ENCODE results near the gene EIF3L. TPM values are rescaled to one million over a fixed set of nuclear protein-coding genes. Genes with fewer than 3 reads are reported as not detected.

EIF3L gene
- total RNA-seq, 1 experiment from 2014 or later = 219 TPM

GRCh38 chr22:37850801-37851200, 1.6 kb downstream of the EIF3L start:
- no peak for DNase-seq (ENCODE audit: low spot score)

GRCh38 chr22:37852418-37852817, 3.2 kb downstream of the EIF3L start:
- no peak for DNase-seq (ENCODE audit: low spot score)

GRCh38 chr22:37854946-37855345, 5.7 kb downstream of the EIF3L start:
- no peak for DNase-seq (ENCODE audit: low spot score)

- no peak for DNase-seq (ENCODE audit: low spot score)
Measured at GRCh38 chr22:37855462-37855861, 6.2 kb downstream of the EIF3L start.

GRCh38 chr22:37860796-37861421, 11.7 kb downstream of the EIF3L start:
- DNase-seq (ENCODE audit: low spot score) = no peak

- no peak for DNase-seq (ENCODE audit: low spot score)
Measured at GRCh38 chr22:37862570-37863325, 13.5 kb downstream of the EIF3L start.

GRCh38 chr22:37865510-37865909, 16.3 kb downstream of the EIF3L start:
- DNase-seq (ENCODE audit: low spot score) = no peak

- DNase-seq (ENCODE audit: low spot score) = no peak
Measured at GRCh38 chr22:37870273-37870672, 21.1 kb downstream of the EIF3L start.

GRCh38 chr22:37880668-37881440, 31.6 kb downstream of the EIF3L start:
- DNase-seq (ENCODE audit: low spot score) = no peak

GRCh38 chr22:37884420-37884819, 35.2 kb downstream of the EIF3L start:
- DNase-seq (ENCODE audit: low spot score) = no peak

GRCh38 chr22:37887584-37888378, 38.6 kb downstream of the EIF3L start:
- peak; percentile 13 for DNase-seq (ENCODE audit: low spot score)

GRCh38 chr22:37891926-37892325, 42.7 kb downstream of the EIF3L start:
- no peak for DNase-seq (ENCODE audit: low spot score)

GRCh38 chr22:37892566-37893335, 43.5 kb downstream of the EIF3L start:
- DNase-seq (ENCODE audit: low spot score) = no peak

- DNase-seq (ENCODE audit: low spot score) = no peak
Measured at GRCh38 chr22:37893583-37893983, 44.4 kb downstream of the EIF3L start.

GRCh38 chr22:37894939-37895670, 45.9 kb downstream of the EIF3L start:
- peak; percentile 42 for DNase-seq (ENCODE audit: low spot score)

- DNase-seq (ENCODE audit: low spot score) = peak; percentile 66
Measured at GRCh38 chr22:37896181-37896592, 47.0 kb downstream of the EIF3L start.

- no peak for DNase-seq (ENCODE audit: low spot score)
Measured at GRCh38 chr22:37896939-37897338, 47.7 kb downstream of the EIF3L start.

GRCh38 chr22:37897807-37898206, 48.6 kb downstream of the EIF3L start:
- no peak for DNase-seq (ENCODE audit: low spot score)

GRCh38 chr22:37898441-37899181, 49.4 kb downstream of the EIF3L start:
- DNase-seq (ENCODE audit: low spot score) = peak; percentile 17
